Astrocyte of the spinal cord (primary cell): ENCODE results near the gene RMI2.

Experiments used
- DNase-seq: peaks from one replicate; pipeline ENCODE4 v3.0.0; 2011; ENCODE audit warnings: low read depth, low spot score
- H3K4me3 ChIP-seq: 2 replicates; pipeline ENCODE4 v1.5.1; 2011; ENCODE audit warnings: low read depth, mild to moderate bottlenecking, low read length, moderate library complexity
- CTCF ChIP-seq: IDR thresholded peaks from 2 replicates; pipeline ENCODE4 v1.5.1; 2012; ENCODE audit warnings: low read depth, mild to moderate bottlenecking, low read length, inconsistent platforms
- in situ Hi-C: cut with HindIII; loops from 2 replicates; pipeline ENCODE4 v1.10.0; 2017; ENCODE audit warnings: low sequenced_read_pairs

Gene RMI2

GRCh38 chr16:11299865-11300559, 45.2 kb upstream of the RMI2 start:
- H3K4me3 ChIP-seq = no peak overlapping the region
- in situ Hi-C loops = no loop called here
- no peak for DNase-seq
- TF ChIP-seq CTCF = no peak

GRCh38 chr16:11300560-11300892, 44.7 kb upstream of the RMI2 start:
- H3K4me3 ChIP-seq = no peak overlapping the region
- in situ Hi-C loops = no loop called here
- DNase-seq = no peak
- no peak for TF ChIP-seq CTCF

- TF ChIP-seq CTCF = no peak
- in situ Hi-C loops = no loop called here
- H3K4me3 ChIP-seq = no peak overlapping the region
- DNase-seq = peak; percentile 28
These were observed 43.4 kb upstream of the RMI2 start for GRCh38 chr16:11301645-11302501.

- H3K4me3 ChIP-seq = no peak overlapping the region
- in situ Hi-C loops = no loop called here
- TF ChIP-seq CTCF = no peak
- DNase-seq = no peak
These were observed 42.3 kb upstream of the RMI2 start for GRCh38 chr16:11302977-11303376.

- H3K4me3 ChIP-seq = no peak overlapping the region
- in situ Hi-C loops = no loop called here
- no peak for DNase-seq
- no peak for TF ChIP-seq CTCF
These were observed 41.7 kb upstream of the RMI2 start for GRCh38 chr16:11303405-11304138.

GRCh38 chr16:11306381-11306780, 38.9 kb upstream of the RMI2 start:
- TF ChIP-seq CTCF = no peak
- in situ Hi-C loops = no loop called here
- no peak overlapping the region for H3K4me3 ChIP-seq

More at GRCh38 chr16:11306381-11306780, 38.9 kb upstream of the RMI2 start:
- DNase-seq = no peak
